ENCODE results near the gene ISL2. TPM values are rescaled to one million over a fixed set of nuclear protein-coding genes. Genes with fewer than 3 reads are reported as not detected.

ISL2 gene
- total and polyA plus RNA-seq, 2 of the 13 experiments (the other 11 are each of a cell fraction or from before 2014, with no cell fraction given), result 4.3 to 5.1 TPM

GRCh38 chr15:76340198-76340802 is 3.7 kb downstream of the ISL2 start:
- Histone ChIP-seq H3K36me3 (replicated peaks in 1 of 2; ENCODE audit: control insufficient read depth in 1 of 2, insufficient read depth in 2 of 2, low read length in 2 of 2) (peaks cover 6 to 24% of the 10 kb centered on the region in 2 experiments; a peak in 4 of 5 replicates), H3K79me2 (ENCODE audit: insufficient read depth, low read length) (peaks cover 31% of the 10 kb centered on the region), H3K4me2 (ENCODE audit: low read depth, low read length) (no peak overlapping the region), H3K27me3 (ENCODE audit: control insufficient read depth in 1 of 2, insufficient read depth in 2 of 2, low read length in 2 of 2) (no peaks in the 10 kb centered on the region; a peak in 1 of 5 replicates), H3K4me1 (ENCODE audit: insufficient read depth, low read length) (peaks cover 27% of the 10 kb centered on the region), H3K4me3 (replicated peaks in 1 of 3; ENCODE audit: insufficient read depth in 1 of 3, low read depth in 2 of 3, low read length in 3 of 3) (no peak overlapping the region), H2AFZ (ENCODE audit: low read length) (no peak overlapping the region), H3K27ac (ENCODE audit: extremely low read length, insufficient read depth, low read length) (no peak overlapping the region), H3K9ac (ENCODE audit: insufficient read depth, low read depth, low read length) (no peak overlapping the region), H4K20me1 (ENCODE audit: insufficient read depth, low read length) (peaks cover 8% of the 10 kb centered on the region; the same call in 1 of the 2 replicates), H3K9me3 (ENCODE audit: low read length) (no peaks in the 10 kb centered on the region)
- intact Hi-C loops (cut with micrococcal nuclease; ENCODE audit: unreplicated experiment) (no loop called here), in situ Hi-C loops (cut with HindIII; ENCODE audit: extremely low pct_ligation_motif_present, low pct_unique_long_range_greater_than_20kb) (no loop called here)
- TF ChIP-seq ZBTB33 (CRISPR knock-in tag; IDR thresholded peaks at IDR 0.05) (peak; percentile 75), THAP7 (CRISPR knock-in tag; IDR thresholded peaks at IDR 0.05) (no peak)
- ChIA-PET CTCF (ENCODE audit: low intra/inter-chr PET ratio, low total read pairs) (no interaction called here), POLR2A (no interaction called here)
- FAIRE-seq, result no peak
- no peak for DNase-seq (ENCODE audit: low spot score)
- BruUV-seq (replicated peaks), result no TSS peak
- no peak for ATAC-seq
- 97% methylated on average over 32 of the region's 53 CpGs for WGBS (ENCODE audit: low lambda C conversion rate)

GRCh38 chr15:76340803-76341365 is 4.3 kb downstream of the ISL2 start:
- ChIA-PET POLR2A (no interaction called here), CTCF (ENCODE audit: low intra/inter-chr PET ratio, low total read pairs) (no interaction called here)
- 100% methylated on average over 5 of the region's 35 CpGs for WGBS (ENCODE audit: low lambda C conversion rate)
- peaks cover 8% of the 10 kb centered on the region; the same call in 1 of the 2 replicates for H4K20me1 ChIP-seq (ENCODE audit: insufficient read depth, low read length)
- intact Hi-C loops (cut with micrococcal nuclease; ENCODE audit: unreplicated experiment) (no loop called here), in situ Hi-C loops (cut with HindIII; ENCODE audit: extremely low pct_ligation_motif_present, low pct_unique_long_range_greater_than_20kb) (no loop called here)
- peaks cover 27% of the 10 kb centered on the region for H3K4me1 ChIP-seq (ENCODE audit: insufficient read depth, low read length)
- no TSS peak for BruUV-seq (replicated peaks)
- H3K4me2 ChIP-seq (ENCODE audit: low read depth, low read length), result no peak overlapping the region
- peak; percentile 71; the same call in 1 of the 2 replicates for TF ChIP-seq ZBTB33 (CRISPR knock-in tag; IDR thresholded peaks at IDR 0.05)
- no peak for TF ChIP-seq ZMYM4 (CRISPR knock-in tag; IDR thresholded peaks at IDR 0.05)
- no peak overlapping the region for H2AFZ ChIP-seq (ENCODE audit: low read length)
- peaks cover 31% of the 10 kb centered on the region for H3K79me2 ChIP-seq (ENCODE audit: insufficient read depth, low read length)
- ATAC-seq (no peak), DNase-seq (ENCODE audit: low spot score) (no peak), FAIRE-seq (no peak)
- H3K27ac ChIP-seq (ENCODE audit: extremely low read length, insufficient read depth, low read length), result no peak overlapping the region
- no peak overlapping the region for H3K4me3 ChIP-seq (replicated peaks in 1 of 3; ENCODE audit: insufficient read depth in 1 of 3, low read depth in 2 of 3, low read length in 3 of 3)
- peaks cover 6 to 24% of the 10 kb centered on the region in 2 experiments; a peak in 4 of 5 replicates for H3K36me3 ChIP-seq (replicated peaks in 1 of 2; ENCODE audit: control insufficient read depth in 1 of 2, insufficient read depth in 2 of 2, low read length in 2 of 2)
- H3K9me3 ChIP-seq (ENCODE audit: low read length), result no peaks in the 10 kb centered on the region
- H3K9ac ChIP-seq (ENCODE audit: insufficient read depth, low read depth, low read length), result no peak overlapping the region
- H3K27me3 ChIP-seq (ENCODE audit: control insufficient read depth in 1 of 2, insufficient read depth in 2 of 2, low read length in 2 of 2), result no peaks in the 10 kb centered on the region; a peak in 1 of 5 replicates
